Breast epithelium (tissue), 4 donors: ENCODE measurements around the gene NRCAM. TPM values are rescaled to one million over a fixed set of nuclear protein-coding genes. Genes with fewer than 3 reads are reported as not detected.
"Not testable (repeated sequence)": the region's sequence is repeated elsewhere in the genome, so short reads cannot be mapped to it uniquely, and the experiment has no call there.

Experiments used
- DNase-seq, 2 donors: peaks; one replicate each; pipeline ENCODE4 v3.0.0-alpha.2; 2019; ENCODE audit warnings: low spot score in 2 of 2
- H3K27ac ChIP-seq, 2 donors: fragments of 200-600 bp; sonication (generic) in 1 of 2; one replicate each; pipeline ENCODE4 v1.5.1; 2016 to 2019; ENCODE audit warnings: mild to moderate bottlenecking in 1 of 2
- H3K27me3 ChIP-seq, 2 donors: fragments of 200-600 bp; sonication (generic) in 1 of 2; one replicate each; pipeline versions ENCODE4 v1.5.1 to v1.6.0; 2017 to 2019; ENCODE audit warnings: control low read depth in 1 of 2, mild to moderate bottlenecking in 1 of 2
- H3K36me3 ChIP-seq: fragments of 200-600 bp; one replicate; pipeline ENCODE4 v1.5.1; 2019
- H3K4me1 ChIP-seq, 2 donors: fragments of 200-600 bp; sonication (generic); one replicate each; pipeline ENCODE4 v1.5.1; 2016 to 2019; ENCODE audit warnings: control low read depth in 1 of 2
- H3K4me3 ChIP-seq, 3 donors: fragments of 200-600 bp; sonication (generic); 1 replicate in 2 of 3; 2 replicates in 1 of 3; pipeline ENCODE4 v1.5.1; 2016 to 2019; ENCODE audit warnings: mild to moderate bottlenecking in 3 of 3, moderate library complexity in 2 of 3
- H3K9me3 ChIP-seq, 2 donors: fragments of 200-600 bp; sonication (generic) in 1 of 2; one replicate each; pipeline ENCODE4 v1.5.1; 2016 to 2019; ENCODE audit warnings: control low read depth in 1 of 2
- CTCF ChIP-seq, 3 donors: fragments of 450-650 bp; IDR thresholded peaks; one replicate each; pipeline ENCODE4 v1.5.1; 2016 to 2017; ENCODE audit warnings: antibody characterized with exemption in 3 of 3, mild to moderate bottlenecking in 3 of 3, moderate library complexity in 3 of 3
- POLR2A ChIP-seq: fragments of 450-650 bp; IDR thresholded peaks from one replicate; pipeline ENCODE4 v1.6.1; 2016; ENCODE audit warnings: antibody characterized with exemption, mild to moderate bottlenecking, moderate library complexity
- POLR2AphosphoS5 ChIP-seq, 3 donors: sonication (generic); formaldehyde crosslinking; IDR thresholded peaks; one replicate each; pipeline ENCODE4 v1.6.1; 2017; ENCODE audit warnings: antibody characterized with exemption in 3 of 3
- intact Hi-C: fragments of 100-400 bp; cut with DNase I; formaldehyde crosslinking; loops from one replicate; pipeline ENCODE4 v1.15.1; 2023; ENCODE audit warnings: low total_unique reads
- total RNA-seq, 3 donors: library from RNA; depleted of rRNA; stranded (reverse); fragments of >200 nt; gene quantifications; one replicate each; pipeline ENCODE4 v1.1.0, GENCODE V29; 2016

Gene NRCAM
- total RNA-seq, 3 donors from 2014 or later: 3.3 to 62.4 (median 4.2) TPM

- no peaks in the 10 kb centered on the region for H3K27me3 ChIP-seq
- no peaks in the 10 kb centered on the region for H3K4me1 ChIP-seq
- no peak overlapping the region for H3K4me3 ChIP-seq
- intact Hi-C loops: no loop called here
- no peak overlapping the region for H3K27ac ChIP-seq
- H3K36me3 ChIP-seq: no peaks in the 10 kb centered on the region
- no peak for DNase-seq
- H3K9me3 ChIP-seq: no peaks in the 10 kb centered on the region
- TF ChIP-seq POLR2A (no peak), CTCF (IDR thresholded peaks at IDR 0.05) (no peak), POLR2AphosphoS5 (IDR thresholded peaks at IDR 0.05) (no peak)
Measured at GRCh38 chr7:108278776-108279175, 177.5 kb downstream of the NRCAM start.

- intact Hi-C loops: no loop called here
- H3K9me3 ChIP-seq: no peaks in the 10 kb centered on the region
- DNase-seq: no peak
- H3K4me1 ChIP-seq: no peaks in the 10 kb centered on the region
- no peak overlapping the region for H3K27ac ChIP-seq
- no peaks in the 10 kb centered on the region for H3K27me3 ChIP-seq
- TF ChIP-seq POLR2AphosphoS5 (IDR thresholded peaks at IDR 0.05) (no peak), POLR2A (no peak), CTCF (IDR thresholded peaks at IDR 0.05) (no peak)
- H3K36me3 ChIP-seq: no peaks in the 10 kb centered on the region
- no peak overlapping the region for H3K4me3 ChIP-seq
Measured at GRCh38 chr7:108278281-108278680, 178.0 kb downstream of the NRCAM start.

GRCh38 chr7:108274447-108274846 is 181.8 kb downstream of the NRCAM start:
- H3K4me3 ChIP-seq, H3K36me3 ChIP-seq, DNase-seq, intact Hi-C loops, H3K27ac ChIP-seq, H3K9me3 ChIP-seq, H3K27me3 ChIP-seq, H3K4me1 ChIP-seq: not testable (repeated sequence)

GRCh38 chr7:108272891-108273290 is 183.3 kb downstream of the NRCAM start:
- DNase-seq, H3K27me3 ChIP-seq, intact Hi-C loops, H3K27ac ChIP-seq, H3K9me3 ChIP-seq, H3K4me1 ChIP-seq, H3K4me3 ChIP-seq, H3K36me3 ChIP-seq: not testable (repeated sequence)

GRCh38 chr7:108270385-108271015 is 185.7 kb downstream of the NRCAM start:
- H3K4me1 ChIP-seq: no peaks in the 10 kb centered on the region

More at GRCh38 chr7:108270385-108271015, 185.7 kb downstream of the NRCAM start:
- Histone ChIP-seq H3K36me3 (no peaks in the 10 kb centered on the region), H3K27ac (no peak overlapping the region), H3K27me3 (no peaks in the 10 kb centered on the region), H3K9me3 (no peaks in the 10 kb centered on the region), H3K4me3 (no peak overlapping the region)
- intact Hi-C loops: no loop called here
- no peak for TF ChIP-seq CTCF (IDR thresholded peaks at IDR 0.05)
- no peak for DNase-seq
